Thoracic aorta (tissue), 2 donors: Measurements from ENCODE around the gene RPRD1B. TPM values are rescaled to one million over a fixed set of nuclear protein-coding genes. Genes with fewer than 3 reads are reported as not detected.
A peak's percentile ranks its signal among the peaks of the same experiment; 100 is the strongest.

Experiments used
- ATAC-seq: fragments of 150-250 bp; one replicate; pipeline ENCODE4 v1.8.0; 2017; ENCODE audit warnings: low read depth; ENCODE audit not compliant: insufficient number of reproducible peaks, low FRiP score
- DNase-seq: peaks from one replicate; pipeline ENCODE4 v3.0.0-alpha.2; 2020; ENCODE audit warnings: low spot score
- H3K27ac ChIP-seq, 2 donors: fragments of 200-600 bp; sonication (generic); 1 replicate in 1 of 2; 2 replicates in 1 of 2; pipeline ENCODE4 v1.5.1; 2016; ENCODE audit warnings: mild to moderate bottlenecking in 2 of 2, moderate library complexity in 2 of 2
- H3K27me3 ChIP-seq: fragments of 200-600 bp; sonication (generic); replicated peaks from 2 replicates; pipeline ENCODE4 v1.6.0; 2016; ENCODE audit warnings: mild to moderate bottlenecking; ENCODE audit not compliant: insufficient read depth
- H3K36me3 ChIP-seq: fragments of 200-600 bp; sonication (generic); one replicate; pipeline ENCODE4 v1.5.1; 2016
- H3K4me1 ChIP-seq, 2 donors: fragments of 200-600 bp; sonication (generic); 1 replicate in 1 of 2; 2 replicates in 1 of 2; pipeline versions ENCODE4 v1.5.1 to v1.6.0; 2016; ENCODE audit warnings: low read depth in 2 of 2, mild to moderate bottlenecking in 1 of 2; ENCODE audit not compliant: control insufficient read depth in 1 of 2
- H3K4me3 ChIP-seq: fragments of 200-600 bp; sonication (generic); 2 replicates; pipeline ENCODE4 v1.5.1; 2016; ENCODE audit warnings: mild to moderate bottlenecking
- H3K9me3 ChIP-seq: fragments of 200-600 bp; sonication (generic); 2 replicates; pipeline ENCODE4 v1.5.1; 2016
- total RNA-seq, 2 donors: library from RNA; depleted of rRNA; stranded (reverse); fragments of >200 nt; gene quantifications; one replicate each; pipeline versions ENCODE4 v1.1.0 to v1.2.3, GENCODE V29; 2016
- TF ChIP-seq, protein P1 (sequence below): fragments of 200-600 bp; sonication (generic); IDR thresholded peaks from one replicate; pipeline ENCODE4 v1.5.1; 2019; ENCODE audit warnings: antibody characterized with exemption

RPRD1B gene, protein sequence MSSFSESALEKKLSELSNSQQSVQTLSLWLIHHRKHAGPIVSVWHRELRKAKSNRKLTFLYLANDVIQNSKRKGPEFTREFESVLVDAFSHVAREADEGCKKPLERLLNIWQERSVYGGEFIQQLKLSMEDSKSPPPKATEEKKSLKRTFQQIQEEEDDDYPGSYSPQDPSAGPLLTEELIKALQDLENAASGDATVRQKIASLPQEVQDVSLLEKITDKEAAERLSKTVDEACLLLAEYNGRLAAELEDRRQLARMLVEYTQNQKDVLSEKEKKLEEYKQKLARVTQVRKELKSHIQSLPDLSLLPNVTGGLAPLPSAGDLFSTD
- total RNA-seq = 10 to 100 TPM; 22.3 to 77.7 TPM

DNA sequence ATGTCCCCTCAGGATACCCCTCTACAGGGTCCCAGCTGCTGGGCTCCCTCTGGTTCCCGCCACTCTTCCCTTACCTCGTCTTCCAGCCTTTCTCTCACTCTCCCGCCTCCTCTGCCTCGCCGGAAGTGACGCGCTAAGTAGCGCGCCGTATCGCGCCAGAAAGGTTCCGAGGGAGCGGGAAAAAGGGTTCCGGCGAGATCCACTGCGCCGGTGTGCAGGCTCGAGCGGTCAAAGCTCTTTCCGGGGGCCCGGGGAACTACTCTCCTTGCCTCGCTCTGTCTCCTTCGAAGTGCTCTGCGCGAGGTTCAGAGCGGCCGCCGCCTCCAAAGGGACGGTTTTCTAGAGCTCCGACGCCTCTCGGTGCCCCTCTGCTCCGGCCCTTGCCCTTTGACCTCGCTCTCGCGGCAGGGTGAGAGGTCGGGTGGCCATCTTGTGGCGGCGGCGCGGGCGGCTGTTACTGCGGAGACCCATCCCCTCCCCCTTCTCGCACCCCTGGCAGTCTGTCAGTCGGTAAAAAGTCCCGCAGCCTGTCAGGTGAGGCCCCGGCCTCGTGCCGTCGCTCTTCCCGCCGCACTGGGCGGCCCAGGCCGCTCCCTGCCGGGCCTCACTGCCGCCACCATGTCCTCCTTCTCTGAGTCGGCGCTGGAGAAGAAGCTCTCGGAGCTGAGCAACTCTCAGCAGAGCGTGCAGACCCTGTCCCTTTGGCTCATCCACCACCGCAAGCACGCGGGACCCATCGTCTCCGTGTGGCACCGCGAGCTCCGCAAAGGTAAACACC is at the start of gene RPRD1B, which contains the start of gene TTI1:
Gene RPRD1B, plus strand, starts transcription at position 417 of the 778 bp plus-strand sequence. Its CDS starts 202 bp downstream, at position 619.
Gene TTI1, minus strand, starts transcription at position 127 of the 778 bp plus-strand sequence. CDS start 19,640 bp downstream, outside the sequence.
- ATAC-seq (peak; percentile 88), DNase-seq (peak; percentile 64)
- Histone ChIP-seq H3K36me3 (no peaks in the 10 kb centered on the region), H3K4me3 (peak within 1 kb of the TSS; percentile 81), H3K4me1 (peaks cover 27 to 49% of the 10 kb centered on the region in 2 donors), H3K27me3 (no peaks in the 10 kb centered on the region), H3K9me3 (no peaks in the 10 kb centered on the region), H3K27ac (peak within 1 kb of the TSS; percentile 86 to 95)
- TF ChIP-seq, protein P1, sequence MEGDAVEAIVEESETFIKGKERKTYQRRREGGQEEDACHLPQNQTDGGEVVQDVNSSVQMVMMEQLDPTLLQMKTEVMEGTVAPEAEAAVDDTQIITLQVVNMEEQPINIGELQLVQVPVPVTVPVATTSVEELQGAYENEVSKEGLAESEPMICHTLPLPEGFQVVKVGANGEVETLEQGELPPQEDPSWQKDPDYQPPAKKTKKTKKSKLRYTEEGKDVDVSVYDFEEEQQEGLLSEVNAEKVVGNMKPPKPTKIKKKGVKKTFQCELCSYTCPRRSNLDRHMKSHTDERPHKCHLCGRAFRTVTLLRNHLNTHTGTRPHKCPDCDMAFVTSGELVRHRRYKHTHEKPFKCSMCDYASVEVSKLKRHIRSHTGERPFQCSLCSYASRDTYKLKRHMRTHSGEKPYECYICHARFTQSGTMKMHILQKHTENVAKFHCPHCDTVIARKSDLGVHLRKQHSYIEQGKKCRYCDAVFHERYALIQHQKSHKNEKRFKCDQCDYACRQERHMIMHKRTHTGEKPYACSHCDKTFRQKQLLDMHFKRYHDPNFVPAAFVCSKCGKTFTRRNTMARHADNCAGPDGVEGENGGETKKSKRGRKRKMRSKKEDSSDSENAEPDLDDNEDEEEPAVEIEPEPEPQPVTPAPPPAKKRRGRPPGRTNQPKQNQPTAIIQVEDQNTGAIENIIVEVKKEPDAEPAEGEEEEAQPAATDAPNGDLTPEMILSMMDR = no peak

DNA sequence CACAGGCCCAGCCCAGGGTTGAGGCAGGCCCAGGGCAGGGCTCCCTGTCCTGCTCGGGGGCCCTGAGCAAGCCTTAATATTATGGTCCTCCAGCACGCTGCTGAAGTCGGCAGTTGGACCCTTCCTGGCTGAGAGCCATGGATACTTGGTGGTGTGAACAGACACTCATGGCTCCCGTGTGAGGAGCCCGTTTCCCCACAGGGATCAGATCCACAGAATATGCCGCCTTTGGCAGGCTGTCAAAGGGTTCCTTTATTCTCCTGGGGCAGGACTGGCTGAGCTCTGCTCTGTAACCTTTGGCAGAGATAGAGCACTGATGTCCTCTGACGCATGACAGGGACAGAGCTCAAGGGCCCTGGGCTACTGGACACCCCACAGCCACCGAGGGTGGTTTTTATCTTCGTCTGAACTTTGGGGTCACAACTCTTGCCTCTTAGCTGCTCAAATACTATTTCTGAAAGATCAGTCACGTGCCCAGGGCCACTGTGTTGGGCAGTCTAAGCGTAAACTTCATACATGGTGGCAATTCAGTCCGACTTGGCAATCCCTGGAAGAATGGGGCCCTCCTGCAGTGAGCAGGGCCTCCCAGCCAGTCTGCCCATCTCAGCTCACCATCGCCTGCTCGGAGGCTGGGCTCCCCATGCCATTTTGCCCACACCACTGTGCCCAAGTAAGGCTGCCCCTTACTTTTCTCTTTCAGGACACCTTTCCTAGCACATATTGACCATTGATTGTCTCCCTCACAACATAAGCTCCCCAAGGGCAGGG is 49.3 kb upstream of the RPRD1B start:
- DNase-seq = no peak
- H3K4me3 ChIP-seq = no peak overlapping the region
- no peak for ATAC-seq
- TF ChIP-seq, protein P1 = no peak
- H3K27ac ChIP-seq = no peak overlapping the region
- H3K36me3 ChIP-seq = peaks cover 13% of the 10 kb centered on the region
- H3K27me3 ChIP-seq = no peaks in the 10 kb centered on the region
- H3K4me1 ChIP-seq = peaks cover 16 to 37% of the 10 kb centered on the region in 2 donors
- H3K9me3 ChIP-seq = no peaks in the 10 kb centered on the region

DNA sequence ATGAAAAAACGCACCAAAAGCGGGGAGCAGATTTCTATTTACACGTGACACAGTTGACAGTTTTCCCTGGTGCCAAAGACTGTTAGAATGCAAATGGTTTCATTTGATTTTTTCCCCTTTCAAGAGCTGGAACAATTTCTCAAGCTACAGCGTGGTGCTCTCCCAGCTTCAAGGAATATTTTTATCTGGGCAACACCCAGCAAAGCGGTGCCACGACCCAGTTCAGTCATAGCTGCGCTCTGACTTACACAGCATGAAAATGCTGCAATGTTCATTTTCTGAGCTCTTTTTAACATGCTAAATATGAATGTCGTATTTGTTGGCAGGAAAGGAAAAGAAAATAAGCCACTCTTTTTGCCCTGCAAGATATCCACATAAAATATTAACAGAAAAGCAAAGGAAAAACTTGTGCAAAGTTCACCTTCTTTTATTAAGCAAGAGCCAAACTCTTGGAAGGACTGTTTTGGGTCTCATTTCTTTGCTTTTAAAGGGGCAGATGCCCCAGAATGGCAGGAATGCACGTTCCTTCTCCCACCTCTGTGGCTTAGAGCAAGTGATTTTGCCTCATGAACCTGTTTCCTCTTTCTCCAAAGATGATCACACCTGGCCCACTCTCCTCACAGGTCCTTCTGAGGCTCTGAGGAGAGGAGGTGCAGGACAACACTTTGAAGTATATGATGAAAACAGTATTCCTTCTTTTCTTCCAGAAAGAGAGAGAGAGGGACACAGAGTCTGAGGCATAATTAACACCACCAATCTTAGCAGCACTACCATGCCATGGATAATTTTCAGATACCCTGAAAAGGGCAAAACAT is 47.3 kb upstream of the RPRD1B start:
- Histone ChIP-seq H3K36me3 (peaks cover 10% of the 10 kb centered on the region), H3K27me3 (no peaks in the 10 kb centered on the region), H3K9me3 (no peaks in the 10 kb centered on the region), H3K4me1 (peaks cover 16 to 44% of the 10 kb centered on the region in 2 donors), H3K27ac (peak overlapping the region; percentile 35 to 62), H3K4me3 (no peak overlapping the region)
- DNase-seq (no peak), ATAC-seq (no peak)
- TF ChIP-seq, protein P1 = no peak

DNA sequence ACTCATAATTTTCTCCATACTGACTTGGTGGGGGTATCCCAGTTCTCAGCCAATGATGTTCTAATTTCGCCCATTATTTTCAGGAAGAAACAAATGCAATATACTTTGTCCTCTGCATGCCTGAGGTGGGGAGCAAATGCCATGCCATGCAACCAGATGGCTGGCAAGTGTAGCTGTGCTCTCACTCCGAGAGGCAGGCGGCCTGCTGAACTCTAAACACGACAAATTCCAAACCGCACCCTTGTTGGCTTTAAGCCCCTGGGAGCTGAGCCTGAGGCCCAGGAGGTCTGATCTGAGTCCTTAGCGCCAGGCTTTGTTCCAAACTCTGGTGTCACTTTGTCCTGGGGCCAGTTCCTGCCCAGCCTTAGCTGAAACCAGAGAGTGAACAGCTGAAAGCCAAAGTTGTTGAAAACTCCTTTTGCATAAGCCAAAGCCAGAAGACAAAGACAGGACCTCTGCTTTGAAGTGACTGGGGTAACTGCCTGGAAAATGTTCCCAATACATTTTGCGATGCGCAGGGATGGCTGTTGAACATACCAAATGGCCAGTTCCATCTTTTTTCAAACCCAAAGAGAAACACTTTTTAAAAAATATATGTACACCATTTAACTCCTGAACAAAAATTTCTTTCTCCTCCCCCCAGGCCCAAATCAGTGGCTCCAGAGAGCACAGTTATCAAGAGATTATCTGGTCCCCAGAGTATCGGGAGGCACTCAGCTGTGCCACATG is 46.5 kb upstream of the RPRD1B start:
- DNase-seq = peak; percentile 50
- peaks cover 16 to 46% of the 10 kb centered on the region in 2 donors for H3K4me1 ChIP-seq
- ATAC-seq = peak; percentile 57
- peaks cover 5% of the 10 kb centered on the region for H3K36me3 ChIP-seq
- H3K27me3 ChIP-seq = no peaks in the 10 kb centered on the region
- H3K27ac ChIP-seq = peak overlapping the region; percentile 35 to 58
- no peak overlapping the region for H3K4me3 ChIP-seq
- TF ChIP-seq, protein P1 = no peak
- H3K9me3 ChIP-seq = no peaks in the 10 kb centered on the region
